ENCODE measurements around the gene VWA1. TPM values are rescaled to one million over a fixed set of nuclear protein-coding genes. Genes with fewer than 3 reads are reported as not detected.

Gene VWA1
- polyA plus RNA-seq, 2 of the 4 experiments (the other 2 are of a cell fraction), result 4.0 to 5.3 TPM

DNA sequence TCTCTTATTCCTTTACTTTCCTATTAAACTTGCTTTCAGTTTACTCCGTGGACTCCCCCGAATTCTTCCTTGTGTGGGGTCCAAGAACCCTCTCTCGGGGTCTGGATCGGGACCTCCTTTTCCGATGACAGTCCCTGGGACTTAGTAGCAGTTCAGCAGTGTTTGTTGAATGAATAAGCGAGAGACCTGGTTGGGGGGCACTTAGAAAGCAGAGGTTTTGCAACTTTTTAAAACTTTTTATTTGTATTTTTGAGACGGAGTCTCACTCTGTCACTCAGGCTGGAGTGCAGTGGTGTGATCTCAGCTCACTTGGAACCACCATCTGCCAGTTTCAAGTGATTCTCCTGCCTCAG lies 12.3 kb upstream of the VWA1 start:
- CTCF ChIA-PET, result interaction anchor here (0.6 to 2.3 kb wide), 2 partner anchors 17 to 23 kb away, joined by 3 to 13 read pairs; no protein-coding TSS in a partner anchor
- ATAC-seq, result no peak
- 89% methylated on average over 7 of the region's 7 CpGs for WGBS (ENCODE audit: missing lambda C conversion rate)
- no peaks in the 10 kb centered on the region for H3K9me3 ChIP-seq
- no peak overlapping the region for H3K4me3 ChIP-seq
- POLR2A ChIA-PET, result no interaction called here
- H3K4me2 ChIP-seq, result no peak overlapping the region
- H3K4me1 ChIP-seq, result 0 out of 3 replicates have a peak, but pooled peaks cover 3% of the 10 kb centered on the region
- no peak overlapping the region for H3K27ac ChIP-seq
- no peak for DNase-seq (ENCODE audit: low read depth in 1 of 2, low spot score in 1 of 2)
- no peak for FAIRE-seq
- TF ChIP-seq POLR2AphosphoS2 (conservative IDR thresholded peaks at IDR 0.05; ENCODE audit: low read length), result no peak
- TF ChIP-seq, protein P1, sequence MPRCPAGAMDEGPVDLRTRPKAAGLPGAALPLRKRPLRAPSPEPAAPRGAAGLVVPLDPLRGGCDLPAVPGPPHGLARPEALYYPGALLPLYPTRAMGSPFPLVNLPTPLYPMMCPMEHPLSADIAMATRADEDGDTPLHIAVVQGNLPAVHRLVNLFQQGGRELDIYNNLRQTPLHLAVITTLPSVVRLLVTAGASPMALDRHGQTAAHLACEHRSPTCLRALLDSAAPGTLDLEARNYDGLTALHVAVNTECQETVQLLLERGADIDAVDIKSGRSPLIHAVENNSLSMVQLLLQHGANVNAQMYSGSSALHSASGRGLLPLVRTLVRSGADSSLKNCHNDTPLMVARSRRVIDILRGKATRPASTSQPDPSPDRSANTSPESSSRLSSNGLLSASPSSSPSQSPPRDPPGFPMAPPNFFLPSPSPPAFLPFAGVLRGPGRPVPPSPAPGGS (IDR thresholded peaks at IDR 0.05), result no peak
- TF ChIP-seq EP300 (IDR thresholded peaks at IDR 0.05), result no peak
- TF ChIP-seq MAZ (IDR thresholded peaks at IDR 0.05; ENCODE audit: borderline replicate concordance, low read depth, low read length), result no peak
- TF ChIP-seq NR3C1 (IDR thresholded peaks at IDR 0.05), result no peak
- TF ChIP-seq, protein P2, sequence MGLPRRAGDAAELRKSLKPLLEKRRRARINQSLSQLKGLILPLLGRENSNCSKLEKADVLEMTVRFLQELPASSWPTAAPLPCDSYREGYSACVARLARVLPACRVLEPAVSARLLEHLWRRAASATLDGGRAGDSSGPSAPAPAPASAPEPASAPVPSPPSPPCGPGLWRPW (IDR thresholded peaks at IDR 0.05), result no peak
- no peak for TF ChIP-seq RFX5 (IDR thresholded peaks at IDR 0.05)
- TF ChIP-seq RNF2 (IDR thresholded peaks at IDR 0.05; ENCODE audit: borderline replicate concordance, low read depth), result no peak
- no peak for TF ChIP-seq SMC3 (IDR thresholded peaks at IDR 0.05)
- TF ChIP-seq CEBPB (IDR thresholded peaks at IDR 0.05), result no peak
- TF ChIP-seq TFCP2L1 (CRISPR knock-in tag; IDR thresholded peaks at IDR 0.05), result no peak
- TF ChIP-seq HEYL (CRISPR knock-in tag; IDR thresholded peaks at IDR 0.05), result no peak
- no peak for TF ChIP-seq EHMT2 (IDR thresholded peaks at IDR 0.05; ENCODE audit: low read depth)
- TF ChIP-seq, protein P3, sequence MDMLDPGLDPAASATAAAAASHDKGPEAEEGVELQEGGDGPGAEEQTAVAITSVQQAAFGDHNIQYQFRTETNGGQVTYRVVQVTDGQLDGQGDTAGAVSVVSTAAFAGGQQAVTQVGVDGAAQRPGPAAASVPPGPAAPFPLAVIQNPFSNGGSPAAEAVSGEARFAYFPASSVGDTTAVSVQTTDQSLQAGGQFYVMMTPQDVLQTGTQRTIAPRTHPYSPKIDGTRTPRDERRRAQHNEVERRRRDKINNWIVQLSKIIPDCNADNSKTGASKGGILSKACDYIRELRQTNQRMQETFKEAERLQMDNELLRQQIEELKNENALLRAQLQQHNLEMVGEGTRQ (IDR thresholded peaks at IDR 0.05), result no peak

DNA sequence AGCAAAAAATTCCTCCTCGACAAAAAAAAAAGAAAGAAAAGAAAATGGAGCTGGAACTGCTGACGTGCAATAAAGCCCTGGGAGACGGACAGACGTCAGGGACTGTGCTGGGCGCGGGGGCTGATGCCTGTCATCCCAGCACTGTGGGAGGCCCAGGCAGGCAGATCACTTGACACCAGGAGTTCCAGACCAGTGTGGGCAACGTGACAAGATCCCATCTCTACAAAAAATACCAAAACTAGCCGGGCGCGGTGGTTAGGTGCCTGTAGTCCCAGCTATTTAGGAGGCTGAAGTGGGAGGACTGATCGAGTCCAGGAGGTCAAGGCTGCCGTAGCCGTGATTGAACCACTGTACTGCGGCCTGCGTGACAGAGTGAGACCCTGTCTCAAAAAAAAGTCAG lies 10.8 kb upstream of the VWA1 start:
- 92% methylated on average over 15 of the region's 15 CpGs for WGBS (ENCODE audit: missing lambda C conversion rate)
- peak in 1 of 2 experiments; percentile 0 for DNase-seq (ENCODE audit: low read depth in 1 of 2, low spot score in 1 of 2)
- ChIA-PET CTCF (interaction anchor here (0.7 to 2.3 kb wide), 6 partner anchors 9 to 98 kb away, joined by 3 to 13 read pairs (median 4); no protein-coding TSS in a partner anchor), POLR2A (no interaction called here)
- H3K4me3 ChIP-seq, result no peak overlapping the region
- peaks cover 6% of the 10 kb centered on the region; the same call in 2 of the 3 replicates for H3K4me1 ChIP-seq
- FAIRE-seq, result no peak
- H3K27ac ChIP-seq, result no peak overlapping the region
- no peak for TF ChIP-seq EHF (CRISPR knock-in tag; IDR thresholded peaks at IDR 0.05)
- TF ChIP-seq SMC3 (IDR thresholded peaks at IDR 0.05), result no peak
- no peak for TF ChIP-seq KDM1A (IDR thresholded peaks at IDR 0.05; ENCODE audit: low read depth)
- TF ChIP-seq POLR2A (IDR thresholded peaks at IDR 0.05; ENCODE audit: low read length), result no peak
- TF ChIP-seq HOXB5 (CRISPR knock-in tag; IDR thresholded peaks at IDR 0.05), result no peak
- no peak for TF ChIP-seq CHD4 (IDR thresholded peaks at IDR 0.05; ENCODE audit: borderline replicate concordance)
- TF ChIP-seq, protein P4, sequence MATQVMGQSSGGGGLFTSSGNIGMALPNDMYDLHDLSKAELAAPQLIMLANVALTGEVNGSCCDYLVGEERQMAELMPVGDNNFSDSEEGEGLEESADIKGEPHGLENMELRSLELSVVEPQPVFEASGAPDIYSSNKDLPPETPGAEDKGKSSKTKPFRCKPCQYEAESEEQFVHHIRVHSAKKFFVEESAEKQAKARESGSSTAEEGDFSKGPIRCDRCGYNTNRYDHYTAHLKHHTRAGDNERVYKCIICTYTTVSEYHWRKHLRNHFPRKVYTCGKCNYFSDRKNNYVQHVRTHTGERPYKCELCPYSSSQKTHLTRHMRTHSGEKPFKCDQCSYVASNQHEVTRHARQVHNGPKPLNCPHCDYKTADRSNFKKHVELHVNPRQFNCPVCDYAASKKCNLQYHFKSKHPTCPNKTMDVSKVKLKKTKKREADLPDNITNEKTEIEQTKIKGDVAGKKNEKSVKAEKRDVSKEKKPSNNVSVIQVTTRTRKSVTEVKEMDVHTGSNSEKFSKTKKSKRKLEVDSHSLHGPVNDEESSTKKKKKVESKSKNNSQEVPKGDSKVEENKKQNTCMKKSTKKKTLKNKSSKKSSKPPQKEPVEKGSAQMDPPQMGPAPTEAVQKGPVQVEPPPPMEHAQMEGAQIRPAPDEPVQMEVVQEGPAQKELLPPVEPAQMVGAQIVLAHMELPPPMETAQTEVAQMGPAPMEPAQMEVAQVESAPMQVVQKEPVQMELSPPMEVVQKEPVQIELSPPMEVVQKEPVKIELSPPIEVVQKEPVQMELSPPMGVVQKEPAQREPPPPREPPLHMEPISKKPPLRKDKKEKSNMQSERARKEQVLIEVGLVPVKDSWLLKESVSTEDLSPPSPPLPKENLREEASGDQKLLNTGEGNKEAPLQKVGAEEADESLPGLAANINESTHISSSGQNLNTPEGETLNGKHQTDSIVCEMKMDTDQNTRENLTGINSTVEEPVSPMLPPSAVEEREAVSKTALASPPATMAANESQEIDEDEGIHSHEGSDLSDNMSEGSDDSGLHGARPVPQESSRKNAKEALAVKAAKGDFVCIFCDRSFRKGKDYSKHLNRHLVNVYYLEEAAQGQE (IDR thresholded peaks at IDR 0.05), result no peak
- TF ChIP-seq MYC (IDR thresholded peaks at IDR 0.05; ENCODE audit: borderline replicate concordance, low read length), result no peak
- TF ChIP-seq CBX8 (IDR thresholded peaks at IDR 0.05), result no peak
- TF ChIP-seq, protein P3 (IDR thresholded peaks at IDR 0.05), result no peak
- TF ChIP-seq, protein P5, sequence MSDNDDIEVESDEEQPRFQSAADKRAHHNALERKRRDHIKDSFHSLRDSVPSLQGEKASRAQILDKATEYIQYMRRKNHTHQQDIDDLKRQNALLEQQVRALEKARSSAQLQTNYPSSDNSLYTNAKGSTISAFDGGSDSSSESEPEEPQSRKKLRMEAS (IDR thresholded peaks at IDR 0.05), result no peak
- no peak for TF ChIP-seq NPAS2 (CRISPR knock-in tag; IDR thresholded peaks at IDR 0.05; ENCODE audit: borderline replicate concordance)
- TF ChIP-seq, protein P6, sequence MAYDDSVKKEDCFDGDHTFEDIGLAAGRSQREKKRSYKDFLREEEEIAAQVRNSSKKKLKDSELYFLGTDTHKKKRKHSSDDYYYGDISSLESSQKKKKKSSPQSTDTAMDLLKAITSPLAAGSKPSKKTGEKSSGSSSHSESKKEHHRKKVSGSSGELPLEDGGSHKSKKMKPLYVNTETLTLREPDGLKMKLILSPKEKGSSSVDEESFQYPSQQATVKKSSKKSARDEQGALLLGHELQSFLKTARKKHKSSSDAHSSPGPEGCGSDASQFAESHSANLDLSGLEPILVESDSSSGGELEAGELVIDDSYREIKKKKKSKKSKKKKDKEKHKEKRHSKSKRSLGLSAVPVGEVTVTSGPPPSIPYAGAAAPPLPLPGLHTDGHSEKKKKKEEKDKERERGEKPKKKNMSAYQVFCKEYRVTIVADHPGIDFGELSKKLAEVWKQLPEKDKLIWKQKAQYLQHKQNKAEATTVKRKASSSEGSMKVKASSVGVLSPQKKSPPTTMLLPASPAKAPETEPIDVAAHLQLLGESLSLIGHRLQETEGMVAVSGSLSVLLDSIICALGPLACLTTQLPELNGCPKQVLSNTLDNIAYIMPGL (CRISPR knock-in tag; IDR thresholded peaks at IDR 0.05; ENCODE audit: borderline replicate concordance), result no peak
- no peak for TF ChIP-seq HDAC2 (IDR thresholded peaks at IDR 0.05)
- no peak for TF ChIP-seq RCOR1 (IDR thresholded peaks at IDR 0.05; ENCODE audit: low read depth, low read length)
- TF ChIP-seq SREBF2 (IDR thresholded peaks at IDR 0.05), result no peak
- no peak for TF ChIP-seq TFCP2L1 (CRISPR knock-in tag; IDR thresholded peaks at IDR 0.05)
- TF ChIP-seq MAFK (IDR thresholded peaks at IDR 0.05; ENCODE audit: partially characterized antibody), result no peak
- H3K9me3 ChIP-seq, result no peaks in the 10 kb centered on the region
- no peak overlapping the region for H3K4me2 ChIP-seq
- no peak for ATAC-seq
